Activated CD4-positive, alpha-beta T cell treated with anti-CD3 and anti-CD28 coated beads, Interleukin-2, amount 10 ng/mL, durations not matched to agents 24 days and 14 days (primary cell): ENCODE measurements around the gene CPLX1. TPM values are rescaled to one million over a fixed set of nuclear protein-coding genes. Genes with fewer than 3 reads are reported as not detected.
A peak's percentile ranks its signal among the peaks of the same experiment; 100 is the strongest.

Experiments used
- DNase-seq: peaks from one replicate; pipeline ENCODE4 v3.0.0; 2022
- H3K27ac Mint-ChIP-seq: one replicate; pipeline ENCODE4 v1.8.0; 2022; ENCODE audit warnings: mild to moderate bottlenecking, mixed read lengths
- H3K27me3 Mint-ChIP-seq: one replicate; pipeline ENCODE4 v1.8.0; 2022; ENCODE audit warnings: mixed read lengths
- H3K36me3 Mint-ChIP-seq: one replicate; pipeline ENCODE4 v1.8.0; 2022; ENCODE audit warnings: low read depth, mild to moderate bottlenecking, mixed read lengths
- H3K4me1 Mint-ChIP-seq: one replicate; pipeline ENCODE4 v1.8.0; 2021; ENCODE audit warnings: mixed read lengths
- H3K4me3 Mint-ChIP-seq: one replicate; pipeline ENCODE4 v1.8.0; 2022; ENCODE audit warnings: mild to moderate bottlenecking, moderate library complexity, mixed read lengths
- H3K9me3 Mint-ChIP-seq: one replicate; pipeline ENCODE4 v1.8.0; 2021; ENCODE audit warnings: mixed read lengths
- intact Hi-C: fragments of 100-400 bp; cut with micrococcal nuclease; formaldehyde crosslinking; loops from one replicate; pipeline ENCODE4 v1.15.1; 2023
- total RNA-seq: library from RNA; stranded (reverse); gene quantifications from 2 replicates; pipeline ENCODE4 v1.2.3, GENCODE V29; 2022

CPLX1 gene
- total RNA-seq, 1 donor from 2014 or later: 1.7 TPM

DNA sequence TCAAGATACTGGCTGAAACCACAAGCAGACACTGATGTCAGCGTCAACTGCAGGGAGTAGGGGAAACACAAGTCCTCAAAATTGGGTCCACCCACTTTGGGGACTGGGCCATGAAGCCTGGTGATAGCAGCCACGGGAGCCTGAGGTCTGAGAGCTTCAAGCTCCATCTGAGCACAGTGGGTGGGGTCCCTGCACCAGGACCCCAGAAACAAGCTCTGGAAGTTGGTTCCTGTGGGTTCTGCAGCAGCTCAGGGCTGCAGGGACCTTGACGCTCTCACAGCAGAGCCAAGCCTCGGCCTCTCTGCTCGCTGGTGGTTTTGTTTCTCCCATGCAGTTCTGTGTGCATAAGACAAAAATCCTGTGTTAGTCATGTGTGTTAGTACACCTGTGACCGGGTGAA, 54.5 kb downstream of the CPLX1 start:
- no peak for DNase-seq
- H3K9me3 Mint-ChIP-seq: no peaks in the 10 kb centered on the region
- H3K36me3 Mint-ChIP-seq: peaks cover 56% of the 10 kb centered on the region
- H3K27ac Mint-ChIP-seq: no peak overlapping the region
- no peaks in the 10 kb centered on the region for H3K27me3 Mint-ChIP-seq
- intact Hi-C loops: no loop called here
- peaks cover 13% of the 10 kb centered on the region for H3K4me1 Mint-ChIP-seq
- no peak overlapping the region for H3K4me3 Mint-ChIP-seq

DNA sequence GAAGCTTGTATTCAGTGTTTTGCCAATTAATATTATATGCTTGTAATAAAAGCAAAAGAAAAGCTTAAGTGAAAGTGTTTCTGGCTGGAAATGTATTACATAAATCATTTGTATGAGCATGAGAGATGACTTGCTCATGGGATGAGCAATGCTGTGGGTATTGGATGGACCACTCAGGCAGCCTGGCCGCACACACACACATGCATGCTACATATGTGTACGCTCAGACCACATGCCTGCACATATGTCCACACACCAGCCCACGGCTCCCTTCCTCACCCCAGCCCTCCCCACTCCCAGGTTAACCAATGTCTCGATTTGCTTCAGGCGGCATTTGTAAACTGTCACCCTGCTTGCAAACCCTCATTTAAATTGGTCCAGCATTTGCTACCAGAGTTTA, 55.9 kb downstream of the CPLX1 start:
- Mint-ChIP-seq H3K36me3 (peaks cover 50% of the 10 kb centered on the region), H3K4me3 (no peak overlapping the region), H3K27me3 (no peaks in the 10 kb centered on the region), H3K4me1 (peaks cover 12% of the 10 kb centered on the region), H3K9me3 (no peaks in the 10 kb centered on the region), H3K27ac (no peak overlapping the region)
- intact Hi-C loops: no loop called here
- DNase-seq: no peak

DNA sequence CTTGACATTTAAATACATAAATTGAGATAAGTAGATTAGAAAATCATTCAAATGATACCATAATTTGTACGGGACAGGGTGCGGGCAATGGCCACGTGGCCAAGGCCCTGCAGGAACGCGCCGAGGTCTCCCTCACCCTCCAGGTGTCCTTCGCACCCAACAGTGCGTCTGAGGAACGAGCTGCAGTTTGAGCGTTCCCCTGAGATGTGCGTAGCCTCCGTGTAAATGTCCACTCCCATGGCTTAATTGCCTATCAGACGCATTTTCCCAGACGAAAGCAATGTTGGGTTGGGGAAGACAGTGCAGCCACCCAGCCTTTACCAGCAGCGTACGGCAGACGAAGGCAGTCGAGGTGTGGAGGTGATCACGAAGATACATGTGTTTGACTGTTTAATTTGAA, 56.4 kb downstream of the CPLX1 start:
- DNase-seq: no peak
- intact Hi-C loops: no loop called here
- Mint-ChIP-seq H3K4me3 (no peak overlapping the region), H3K36me3 (peaks cover 49% of the 10 kb centered on the region), H3K9me3 (no peaks in the 10 kb centered on the region), H3K27ac (no peak overlapping the region), H3K4me1 (peaks cover 7% of the 10 kb centered on the region), H3K27me3 (no peaks in the 10 kb centered on the region)

DNA sequence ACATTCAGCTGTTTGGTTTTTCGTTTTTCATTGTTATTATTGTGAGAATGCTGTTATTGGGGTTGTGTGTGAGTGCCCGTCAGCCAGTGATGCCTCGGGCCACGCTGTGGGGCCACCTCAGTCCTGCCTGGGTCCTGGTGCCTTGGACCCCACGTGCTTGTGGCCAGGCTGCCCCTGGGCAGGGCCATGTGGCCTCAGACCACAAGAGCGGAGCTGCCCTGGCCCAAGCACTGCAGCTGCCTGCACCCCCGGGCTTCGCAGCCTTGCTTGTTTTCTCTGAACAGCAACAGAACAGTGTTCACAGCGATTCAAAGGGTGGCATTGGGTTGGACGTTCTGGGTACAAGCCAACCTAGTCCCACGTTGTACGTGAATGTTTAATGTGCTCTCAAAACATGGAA, 56.9 kb downstream of the CPLX1 start:
- Mint-ChIP-seq H3K27me3 (no peaks in the 10 kb centered on the region), H3K36me3 (peaks cover 44% of the 10 kb centered on the region)
- intact Hi-C loops: no loop called here

DNA sequence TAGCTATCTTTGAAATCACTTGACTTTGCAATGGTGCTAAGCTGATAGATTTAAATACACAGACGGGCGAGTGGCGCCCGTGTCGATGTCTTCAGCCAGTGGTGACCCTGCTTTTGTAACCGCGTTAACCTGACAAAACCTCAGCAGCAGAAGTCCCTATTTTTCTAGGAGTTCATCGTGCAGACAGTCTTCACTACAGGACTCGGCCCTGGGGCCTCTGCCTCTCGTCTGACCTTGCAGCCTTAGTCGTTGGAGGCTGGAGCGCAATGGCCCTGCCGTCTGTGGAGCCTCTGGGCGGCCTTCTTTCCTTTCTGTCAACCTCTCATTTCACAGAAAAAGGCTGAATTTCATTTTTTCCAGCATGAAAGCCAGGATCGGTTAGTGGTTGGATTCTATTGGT, 57.9 kb downstream of the CPLX1 start:
- no peaks in the 10 kb centered on the region for H3K9me3 Mint-ChIP-seq
- H3K4me1 Mint-ChIP-seq: peaks cover 4% of the 10 kb centered on the region
- intact Hi-C loops: no loop called here
- H3K36me3 Mint-ChIP-seq: peaks cover 45% of the 10 kb centered on the region
- no peak overlapping the region for H3K4me3 Mint-ChIP-seq
- no peak overlapping the region for H3K27ac Mint-ChIP-seq
- no peak for DNase-seq
- no peaks in the 10 kb centered on the region for H3K27me3 Mint-ChIP-seq

More for the DNA sequence above, 56.9 kb downstream of the CPLX1 start:
- Mint-ChIP-seq H3K9me3 (no peaks in the 10 kb centered on the region), H3K27ac (no peak overlapping the region), H3K4me1 (peaks cover 4% of the 10 kb centered on the region), H3K4me3 (no peak overlapping the region)
- no peak for DNase-seq

DNA sequence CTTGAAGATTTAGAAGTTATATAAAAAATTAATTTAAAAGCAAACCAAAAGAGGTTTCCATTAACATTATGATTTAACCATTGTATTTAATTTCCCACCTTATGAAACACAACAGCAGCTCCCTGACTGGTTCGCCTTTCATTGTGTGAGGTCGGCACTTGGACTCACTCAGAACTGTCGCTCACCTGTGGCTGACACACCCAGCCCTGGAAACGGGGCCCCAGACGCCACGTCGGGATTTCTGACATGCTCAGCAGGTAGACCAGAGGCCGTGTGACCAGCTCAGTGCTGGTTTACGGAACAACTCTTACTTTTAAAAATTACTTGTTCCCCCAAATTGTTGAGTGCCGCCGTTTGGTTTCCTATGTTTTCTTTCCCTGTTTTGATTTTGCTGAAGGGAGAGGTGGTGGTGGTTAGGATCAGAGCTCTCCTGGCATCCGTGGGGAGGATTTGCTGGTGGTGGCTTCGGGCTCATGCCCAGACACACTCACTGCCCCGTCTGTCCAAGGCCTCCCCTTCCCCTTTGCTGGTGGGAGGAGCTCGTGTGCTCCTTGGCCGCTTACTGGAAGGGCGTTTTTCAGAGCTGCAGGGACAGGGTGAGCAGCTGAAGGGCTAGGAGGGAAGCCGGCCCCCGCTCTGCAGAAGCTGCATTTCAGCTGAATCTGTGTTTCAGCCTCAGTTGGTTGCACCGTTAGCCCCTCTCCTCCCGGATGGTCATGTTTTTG, 59.2 kb downstream of the CPLX1 start:
- Mint-ChIP-seq H3K4me1 (peaks cover 4% of the 10 kb centered on the region), H3K4me3 (no peak overlapping the region), H3K27me3 (no peaks in the 10 kb centered on the region), H3K9me3 (no peaks in the 10 kb centered on the region), H3K27ac (peak overlapping the region; percentile 41), H3K36me3 (peaks cover 46% of the 10 kb centered on the region)
- no peak for DNase-seq
- intact Hi-C loops: no loop called here

DNA sequence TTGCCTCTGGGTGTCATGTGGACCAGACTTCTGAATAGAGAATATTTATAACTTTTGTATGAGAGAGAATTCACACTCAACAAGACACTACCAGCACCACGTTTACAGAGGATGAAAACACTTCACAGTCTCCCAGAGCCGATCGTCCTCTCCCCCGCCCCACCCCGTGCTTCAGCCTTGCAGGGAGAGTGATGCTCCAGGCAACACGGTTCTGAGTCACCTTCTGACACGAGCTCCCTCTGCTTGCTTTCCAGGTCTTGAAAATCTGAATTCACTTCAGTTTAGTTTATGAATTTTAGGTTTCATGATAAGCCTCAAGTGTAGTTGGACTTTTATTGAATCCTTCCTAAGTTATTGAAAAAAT, 59.8 kb downstream of the CPLX1 start:
- H3K9me3 Mint-ChIP-seq: no peaks in the 10 kb centered on the region
- H3K27me3 Mint-ChIP-seq: no peaks in the 10 kb centered on the region
- intact Hi-C loops: no loop called here
- peaks cover 50% of the 10 kb centered on the region for H3K36me3 Mint-ChIP-seq
- no peak for DNase-seq
- no peak overlapping the region for H3K4me3 Mint-ChIP-seq
- H3K4me1 Mint-ChIP-seq: peaks cover 4% of the 10 kb centered on the region
- H3K27ac Mint-ChIP-seq: peak overlapping the region; percentile 72

DNA sequence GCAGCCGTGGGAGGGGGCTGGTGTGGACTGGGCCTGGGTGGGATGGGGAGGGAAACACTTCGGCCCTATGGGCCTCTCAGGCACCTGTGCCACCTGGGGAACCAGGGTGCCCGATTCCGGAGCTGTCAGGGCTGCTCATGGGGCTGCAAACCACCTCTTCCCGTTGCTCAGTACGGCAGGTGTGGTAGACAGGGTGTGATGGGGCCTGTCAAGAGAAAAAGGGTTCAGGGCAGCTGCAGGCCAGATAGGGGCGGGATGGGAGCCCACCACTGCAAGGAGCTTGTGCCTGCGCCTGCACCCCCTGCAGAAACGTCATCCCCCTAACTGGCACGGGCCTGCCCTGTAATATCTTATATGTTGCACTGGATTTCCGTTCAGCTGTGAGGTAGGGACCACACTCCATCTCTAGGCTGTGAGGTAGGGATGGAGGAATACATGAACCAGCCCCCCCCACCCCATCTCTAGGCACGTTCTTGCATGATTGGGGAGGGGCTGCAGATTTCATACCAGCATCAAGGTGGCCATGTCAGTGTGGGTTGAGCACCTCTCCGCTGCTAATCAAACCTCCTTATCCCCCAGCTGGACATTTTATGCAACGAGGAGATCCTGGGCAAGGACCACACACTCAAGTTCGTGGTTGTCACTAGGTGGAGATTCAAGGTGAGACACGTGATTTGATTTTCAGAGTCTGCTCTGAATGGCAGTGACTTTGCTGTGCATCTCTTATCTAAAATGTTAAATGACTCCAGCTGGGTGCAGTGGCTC, 61.3 kb downstream of the CPLX1 start:
- H3K9me3 Mint-ChIP-seq: no peaks in the 10 kb centered on the region
- no peak overlapping the region for H3K27ac Mint-ChIP-seq
- no peaks in the 10 kb centered on the region for H3K27me3 Mint-ChIP-seq
- intact Hi-C loops: no loop called here
- peaks cover 53% of the 10 kb centered on the region for H3K36me3 Mint-ChIP-seq
- peaks cover 4% of the 10 kb centered on the region for H3K4me1 Mint-ChIP-seq
- no peak for DNase-seq
- no peak overlapping the region for H3K4me3 Mint-ChIP-seq

DNA sequence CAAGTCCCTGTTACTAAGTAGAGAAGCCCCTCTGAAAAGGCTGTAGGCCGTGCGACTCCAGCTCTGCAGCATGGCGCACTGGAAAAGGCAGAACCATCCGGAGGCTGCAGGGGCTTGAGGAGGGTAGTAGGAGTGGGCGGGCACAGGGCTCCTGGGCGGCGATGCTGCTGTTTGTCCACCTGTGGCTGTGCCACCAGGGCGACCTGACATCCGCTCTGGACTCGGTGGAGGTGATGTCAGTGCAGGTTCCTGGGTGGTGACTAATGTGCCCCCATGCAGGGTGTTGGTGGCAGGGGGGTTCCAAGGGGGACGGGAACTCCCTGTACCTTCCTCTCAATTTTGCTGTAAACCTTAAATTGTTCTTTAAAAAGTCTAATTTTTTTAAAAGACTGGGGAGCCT, 62.0 kb downstream of the CPLX1 start:
- intact Hi-C loops: no loop called here
- Mint-ChIP-seq H3K9me3 (no peaks in the 10 kb centered on the region), H3K4me1 (peaks cover 4% of the 10 kb centered on the region), H3K27ac (no peak overlapping the region), H3K4me3 (no peak overlapping the region), H3K36me3 (peaks cover 49% of the 10 kb centered on the region), H3K27me3 (no peaks in the 10 kb centered on the region)
- DNase-seq: no peak

DNA sequence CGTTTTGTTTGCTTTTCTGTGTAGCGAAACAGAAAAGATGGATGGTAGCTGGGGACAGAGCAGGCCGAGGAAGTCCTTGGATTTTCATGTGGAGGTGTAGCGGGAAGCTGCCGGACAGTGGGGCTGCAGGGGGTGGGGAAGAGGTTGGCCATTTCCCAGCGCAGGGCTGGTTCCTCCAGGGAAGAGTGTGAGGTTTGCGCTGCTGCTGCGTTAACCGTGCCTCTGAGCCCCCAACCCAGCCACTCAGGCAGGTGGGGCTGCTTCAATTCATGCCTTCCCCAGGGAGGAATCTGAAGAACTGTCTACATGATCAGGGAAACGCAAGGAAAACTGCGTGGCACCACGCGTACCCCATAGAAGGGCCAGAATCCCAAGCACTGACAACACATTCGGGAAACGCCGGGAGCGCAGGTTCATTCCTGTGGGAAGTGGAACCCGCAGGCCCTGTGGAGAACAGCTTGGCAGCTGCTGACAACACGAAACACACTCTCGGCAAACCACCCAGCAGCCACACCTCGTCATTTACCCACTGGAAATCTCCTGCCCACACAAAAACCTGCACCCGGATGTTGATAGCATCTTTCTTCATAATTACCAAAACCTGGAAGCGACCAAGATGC, 62.6 kb downstream of the CPLX1 start:
- intact Hi-C loops: no loop called here
- no peaks in the 10 kb centered on the region for H3K9me3 Mint-ChIP-seq

DNA sequence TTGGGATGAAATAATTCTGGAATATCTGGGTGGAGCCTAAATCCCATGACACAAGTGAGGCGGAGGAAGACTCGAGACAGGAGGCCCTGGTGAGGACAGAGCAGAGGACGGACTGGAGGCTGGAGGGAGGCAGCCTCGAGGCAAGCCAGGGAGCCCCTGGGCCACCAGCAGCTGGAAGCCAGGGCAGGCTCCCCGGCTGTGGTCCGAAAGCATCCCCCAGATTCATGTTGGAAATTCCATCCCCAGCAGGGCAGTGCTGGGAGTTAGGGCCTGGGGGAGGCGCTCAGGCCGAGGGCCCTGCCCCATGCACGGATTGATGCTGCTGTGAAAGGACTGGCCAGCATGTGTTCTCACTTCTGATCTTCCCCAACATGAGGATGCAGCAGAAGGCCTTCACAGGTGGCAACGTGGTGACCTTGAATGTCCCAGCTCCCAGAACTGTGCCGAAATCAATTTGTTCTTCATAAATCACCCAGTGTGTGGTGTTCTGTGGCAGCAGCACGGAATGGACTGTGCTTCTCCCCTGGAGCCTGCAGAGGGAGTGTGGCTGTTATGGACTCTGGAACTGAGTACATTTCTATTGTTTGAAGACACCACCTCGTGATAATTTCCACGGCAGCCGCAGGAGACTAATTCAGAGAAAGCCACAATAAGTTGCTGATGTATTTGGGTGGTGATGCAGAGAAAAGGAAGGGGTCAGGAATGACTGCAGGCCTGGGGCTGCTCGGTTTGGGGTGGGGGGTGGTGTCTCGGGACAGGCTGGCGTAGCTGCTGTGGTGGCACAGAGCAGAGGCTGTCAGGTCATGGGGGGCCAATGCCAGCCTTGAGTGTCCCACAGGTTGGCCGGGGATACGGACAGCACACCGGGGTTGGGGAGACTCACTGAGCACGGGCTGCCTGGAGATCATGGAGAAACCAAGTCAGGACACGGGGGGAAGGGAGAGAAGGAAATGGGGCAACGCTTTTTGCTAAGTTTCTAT, 63.4 kb downstream of the CPLX1 start:
- Mint-ChIP-seq H3K9me3 (no peaks in the 10 kb centered on the region), H3K27me3 (no peaks in the 10 kb centered on the region), H3K36me3 (peaks cover 45% of the 10 kb centered on the region), H3K4me1 (peaks cover 4% of the 10 kb centered on the region), H3K27ac (peak overlapping the region; percentile 43), H3K4me3 (no peak overlapping the region)
- intact Hi-C loops: no loop called here
- peak; percentile 58 for DNase-seq

More for the DNA sequence above, 62.6 kb downstream of the CPLX1 start:
- H3K4me1 Mint-ChIP-seq: peaks cover 4% of the 10 kb centered on the region
- H3K27ac Mint-ChIP-seq: peak overlapping the region; percentile 43
- no peak overlapping the region for H3K4me3 Mint-ChIP-seq
- peaks cover 49% of the 10 kb centered on the region for H3K36me3 Mint-ChIP-seq
- no peaks in the 10 kb centered on the region for H3K27me3 Mint-ChIP-seq
- no peak for DNase-seq

DNA sequence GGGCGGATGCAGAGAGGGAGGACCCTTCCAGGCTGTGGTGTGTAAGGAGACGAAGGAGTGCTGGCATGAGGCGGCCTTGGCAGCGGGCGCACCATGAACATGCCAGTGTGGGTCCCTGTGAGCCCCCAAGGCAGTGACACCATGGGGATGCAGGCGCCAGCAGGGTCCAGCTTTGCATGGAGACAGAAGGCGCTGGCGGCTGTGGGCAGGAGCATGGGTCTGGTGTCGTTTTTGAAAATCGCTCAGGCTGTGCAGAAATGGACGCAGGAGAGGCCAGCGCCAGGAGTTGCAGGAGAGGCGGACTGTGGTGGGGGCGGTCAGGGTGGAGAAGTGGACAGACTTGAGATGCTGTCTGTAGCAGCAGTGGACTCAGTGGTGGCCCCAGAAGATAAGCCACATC, 64.2 kb downstream of the CPLX1 start:
- no peaks in the 10 kb centered on the region for H3K27me3 Mint-ChIP-seq
- peaks cover 4% of the 10 kb centered on the region for H3K4me1 Mint-ChIP-seq
- H3K4me3 Mint-ChIP-seq: no peak overlapping the region
- no peak for DNase-seq
- intact Hi-C loops: no loop called here
- no peak overlapping the region for H3K27ac Mint-ChIP-seq
- peaks cover 39% of the 10 kb centered on the region for H3K36me3 Mint-ChIP-seq
- H3K9me3 Mint-ChIP-seq: no peaks in the 10 kb centered on the region

DNA sequence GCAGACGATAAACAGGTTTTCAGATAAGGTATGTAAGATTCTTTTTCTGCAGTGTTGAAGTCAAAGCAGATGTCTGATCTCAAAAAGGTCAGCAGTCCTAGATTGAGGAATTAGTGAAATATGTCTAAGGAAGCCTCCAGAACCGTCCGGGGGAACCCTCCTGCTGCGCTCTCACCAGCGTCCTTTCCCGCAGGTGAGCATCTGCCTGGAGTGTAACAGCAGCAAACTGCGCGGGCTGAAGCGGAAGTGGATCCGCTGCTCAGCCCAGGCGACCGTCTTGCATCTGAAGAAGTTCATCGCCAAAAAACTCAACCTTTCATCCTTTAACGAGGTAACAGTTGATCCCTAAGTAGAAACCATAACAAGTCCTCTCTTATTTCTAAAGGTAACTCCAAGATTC, 64.8 kb downstream of the CPLX1 start:
- Mint-ChIP-seq H3K4me3 (no peak overlapping the region), H3K9me3 (no peaks in the 10 kb centered on the region), H3K4me1 (peaks cover 2% of the 10 kb centered on the region), H3K36me3 (peaks cover 36% of the 10 kb centered on the region), H3K27ac (no peak overlapping the region), H3K27me3 (no peaks in the 10 kb centered on the region)
- DNase-seq: no peak
- intact Hi-C loops: no loop called here
